GM12865 (cell line): ENCODE data around the gene TTC12.
A peak's percentile ranks its signal among the peaks of the same experiment; 100 is the strongest.

Source experiments
- DNase-seq: peaks from one replicate; pipeline ENCODE4 v3.0.0; 2010; ENCODE audit warnings: low read depth
- H3K4me3 ChIP-seq: 2 replicates; pipeline ENCODE4 v1.5.1; 2011; ENCODE audit warnings: mild to moderate bottlenecking, low read depth, low read length, control low read depth
- CTCF ChIP-seq: IDR thresholded peaks from 2 replicates; pipeline ENCODE4 v1.5.1; 2011; ENCODE audit warnings: low read length, control low read depth, low read depth, inconsistent platforms; ENCODE audit not compliant: insufficient read depth; ENCODE audit errors: missing control alignments

TTC12 gene, protein sequence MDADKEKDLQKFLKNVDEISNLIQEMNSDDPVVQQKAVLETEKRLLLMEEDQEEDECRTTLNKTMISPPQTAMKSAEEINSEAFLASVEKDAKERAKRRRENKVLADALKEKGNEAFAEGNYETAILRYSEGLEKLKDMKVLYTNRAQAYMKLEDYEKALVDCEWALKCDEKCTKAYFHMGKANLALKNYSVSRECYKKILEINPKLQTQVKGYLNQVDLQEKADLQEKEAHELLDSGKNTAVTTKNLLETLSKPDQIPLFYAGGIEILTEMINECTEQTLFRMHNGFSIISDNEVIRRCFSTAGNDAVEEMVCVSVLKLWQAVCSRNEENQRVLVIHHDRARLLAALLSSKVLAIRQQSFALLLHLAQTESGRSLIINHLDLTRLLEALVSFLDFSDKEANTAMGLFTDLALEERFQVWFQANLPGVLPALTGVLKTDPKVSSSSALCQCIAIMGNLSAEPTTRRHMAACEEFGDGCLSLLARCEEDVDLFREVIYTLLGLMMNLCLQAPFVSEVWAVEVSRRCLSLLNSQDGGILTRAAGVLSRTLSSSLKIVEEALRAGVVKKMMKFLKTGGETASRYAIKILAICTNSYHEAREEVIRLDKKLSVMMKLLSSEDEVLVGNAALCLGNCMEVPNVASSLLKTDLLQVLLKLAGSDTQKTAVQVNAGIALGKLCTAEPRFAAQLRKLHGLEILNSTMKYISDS

GRCh38 chr11:113314389-113315301, at the start of gene TTC12:
TTC12 (plus strand) TSS chr11:113314583; CDS start chr11:113316258, 1,675 bp downstream.
- peak within 1 kb of the TSS; percentile 89 for H3K4me3 ChIP-seq
- peak; percentile 94 for DNase-seq

GRCh38 chr11:113265362-113265761, 49.0 kb upstream of the TTC12 start:
- no peak overlapping the region for H3K4me3 ChIP-seq
- TF ChIP-seq CTCF, result no peak
- no peak for DNase-seq

More at GRCh38 chr11:113314389-113315301, at the start of gene TTC12:
- TF ChIP-seq CTCF, result no peak

DNA sequence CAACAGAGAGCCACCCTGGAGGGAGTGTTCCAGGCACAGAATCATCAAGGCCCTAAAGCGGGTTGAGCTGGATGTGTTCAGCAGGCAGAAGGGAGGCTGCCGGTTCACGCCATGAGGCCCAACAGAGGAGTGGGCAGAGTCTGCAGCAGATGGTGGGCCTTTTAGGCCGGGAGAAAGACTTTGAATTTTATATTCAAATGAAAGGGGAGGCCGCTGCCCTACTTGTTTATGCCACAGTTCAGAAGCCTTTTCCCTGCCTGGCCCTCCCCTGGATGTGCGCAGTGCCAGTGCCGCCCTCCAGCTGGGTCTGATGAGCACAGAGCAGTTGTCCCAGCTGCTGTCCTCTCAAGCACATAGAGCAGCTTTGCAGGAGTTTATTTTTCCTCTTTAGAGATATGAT, 46.9 kb upstream of the TTC12 start:
- TF ChIP-seq CTCF, result no peak
- no peak for DNase-seq
- H3K4me3 ChIP-seq, result no peak overlapping the region

DNA sequence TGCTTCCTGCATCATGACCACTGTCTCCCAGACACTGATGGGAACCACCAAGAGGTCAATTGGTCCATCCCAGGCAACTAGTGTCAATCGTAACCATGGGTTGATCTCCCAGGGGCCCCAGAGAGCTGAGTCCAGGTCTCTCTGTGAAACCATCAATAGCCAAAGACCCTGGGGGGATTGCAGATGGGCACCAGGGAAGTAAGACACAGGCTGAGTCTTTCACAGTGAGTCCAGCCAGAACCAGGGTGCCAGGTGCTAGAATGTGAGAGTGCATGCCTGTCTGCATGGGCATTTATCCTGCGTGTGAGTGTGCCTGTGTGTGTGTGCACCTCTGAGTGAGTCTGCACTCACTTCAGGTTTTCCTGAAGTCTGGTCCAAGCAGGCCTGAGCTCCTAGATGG, 45.3 kb upstream of the TTC12 start:
- no peak for TF ChIP-seq CTCF
- H3K4me3 ChIP-seq, result no peak overlapping the region
- no peak for DNase-seq

GRCh38 chr11:113269636-113270035, 44.7 kb upstream of the TTC12 start:
- DNase-seq, result no peak
- TF ChIP-seq CTCF, result no peak
- H3K4me3 ChIP-seq, result no peak overlapping the region

- TF ChIP-seq CTCF, result no peak
- DNase-seq, result no peak
- H3K4me3 ChIP-seq, result no peak overlapping the region
Observed at GRCh38 chr11:113270080-113270479, 44.3 kb upstream of the TTC12 start.
